ENCODE data around the gene OPCML. TPM values are rescaled to one million over a fixed set of nuclear protein-coding genes. Genes with fewer than 3 reads are reported as not detected.

Gene OPCML
- total RNA-seq: under 1 TPM in 1 of 2 donors, not detected in 1; under 0.01 TPM
- polyA plus RNA-seq: under 1 TPM in 1 of 2 donors, not detected in 1; 0.01 TPM

DNA sequence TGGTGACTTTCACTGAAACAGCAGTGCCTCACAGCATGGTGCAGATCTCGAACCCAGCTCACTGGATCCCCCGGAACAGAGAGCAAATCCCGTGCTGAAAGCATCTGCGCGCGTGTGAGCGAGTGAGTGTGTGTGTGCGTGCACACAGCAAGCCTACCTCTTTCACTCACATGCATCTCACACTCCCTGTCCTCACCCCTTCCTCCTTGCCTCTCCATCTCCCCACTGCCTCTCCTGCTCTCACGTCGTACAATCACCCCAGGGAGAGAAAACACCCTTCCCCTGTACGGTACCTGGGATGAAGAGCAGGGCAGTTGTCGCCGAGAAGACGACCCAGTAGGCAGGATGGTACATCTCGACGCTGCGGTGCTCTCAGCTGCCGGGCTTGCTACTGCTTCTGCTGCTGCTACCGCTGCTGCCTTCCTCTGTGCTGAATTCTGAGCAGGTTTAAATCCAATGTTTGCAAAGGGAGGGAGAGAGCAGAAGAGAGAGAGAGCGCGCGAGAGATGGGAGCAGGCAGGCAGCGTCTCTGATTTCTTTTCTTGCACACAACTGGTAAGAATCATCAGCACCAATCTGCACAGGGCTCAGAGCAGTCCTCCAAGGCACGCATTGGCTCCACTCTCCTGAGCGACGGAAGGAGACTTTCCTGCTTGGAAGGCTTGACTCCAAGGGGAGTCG is at the start of gene OPCML:
OPCML (minus strand) TSS at position 531 of the 681 bp plus-strand sequence.
- H3K36me3 ChIP-seq (ENCODE audit: control insufficient read depth in 4 of 4, insufficient read depth in 3 of 4, low read depth in 1 of 4, low read length in 3 of 4): no peaks in the 10 kb centered on the region
- no peak within 1 kb of the TSS for H3K27ac ChIP-seq (ENCODE audit: low read depth in 1 of 2, low read length in 2 of 2)
- no peaks in the 10 kb centered on the region for H3K9me3 ChIP-seq (ENCODE audit: control insufficient read depth in 4 of 4, low read length in 3 of 4)
- no peak within 1 kb of the TSS for H3K9ac ChIP-seq (ENCODE audit: low read depth in 1 of 2, low read length in 2 of 2)
- H3K4me3 ChIP-seq (ENCODE audit: low read depth in 1 of 3, low read length in 3 of 3): no peak within 1 kb of the TSS
- no peak for DNase-seq (ENCODE audit: low spot score)
- WGBS: 6% methylated on average over 27 of the region's 27 CpGs
- peaks cover 0 to 17% (median 6%) of the 10 kb centered on the region in 4 donors for H3K27me3 ChIP-seq (ENCODE audit: control insufficient read depth in 4 of 4, insufficient read depth in 4 of 4, low read length in 3 of 4)
- no peak for TF ChIP-seq FOXA2 (IDR thresholded peaks at IDR 0.05)
- TF ChIP-seq EGR1 (IDR thresholded peaks at IDR 0.05; ENCODE audit: low read depth in 2 of 2): no peak
- no peak for TF ChIP-seq HNF4A (conservative IDR thresholded peaks at IDR 0.05)
- TF ChIP-seq, protein P1, sequence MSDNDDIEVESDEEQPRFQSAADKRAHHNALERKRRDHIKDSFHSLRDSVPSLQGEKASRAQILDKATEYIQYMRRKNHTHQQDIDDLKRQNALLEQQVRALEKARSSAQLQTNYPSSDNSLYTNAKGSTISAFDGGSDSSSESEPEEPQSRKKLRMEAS (IDR thresholded peaks at IDR 0.05): no peak
- TF ChIP-seq SP1 (IDR thresholded peaks at IDR 0.05): no peak
- H3K4me1 ChIP-seq (ENCODE audit: control insufficient read depth in 4 of 4, insufficient read depth in 4 of 4, low read length in 3 of 4): peaks cover 0 to 2% (median 0%) of the 10 kb centered on the region in 4 donors

DNA sequence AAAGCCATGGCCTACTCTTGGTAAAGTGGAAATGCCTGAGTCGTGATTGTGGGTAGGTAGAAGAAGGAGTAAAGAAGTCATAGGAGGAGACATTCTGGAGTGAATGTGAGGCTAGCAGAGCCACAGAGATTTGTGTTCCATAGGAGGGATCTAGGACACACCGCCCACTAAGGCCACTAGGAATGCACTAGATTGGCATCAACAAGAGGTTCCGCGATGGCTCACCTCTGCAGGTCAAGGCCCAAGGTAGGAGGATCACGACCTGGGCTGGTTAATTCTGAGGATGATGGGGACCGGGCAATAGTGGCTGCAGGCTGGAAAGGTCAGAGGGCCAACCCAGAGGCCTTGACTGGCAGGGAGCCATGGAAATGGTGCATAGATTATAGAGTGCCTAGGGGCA is 48.8 kb upstream of the OPCML start:
- TF ChIP-seq ATF3 (IDR thresholded peaks at IDR 0.05): no peak
- no peak for TF ChIP-seq HNF4G (IDR thresholded peaks at IDR 0.05)
- TF ChIP-seq TAF1 (conservative IDR thresholded peaks at IDR 0.05): no peak
- TF ChIP-seq, protein P2, sequence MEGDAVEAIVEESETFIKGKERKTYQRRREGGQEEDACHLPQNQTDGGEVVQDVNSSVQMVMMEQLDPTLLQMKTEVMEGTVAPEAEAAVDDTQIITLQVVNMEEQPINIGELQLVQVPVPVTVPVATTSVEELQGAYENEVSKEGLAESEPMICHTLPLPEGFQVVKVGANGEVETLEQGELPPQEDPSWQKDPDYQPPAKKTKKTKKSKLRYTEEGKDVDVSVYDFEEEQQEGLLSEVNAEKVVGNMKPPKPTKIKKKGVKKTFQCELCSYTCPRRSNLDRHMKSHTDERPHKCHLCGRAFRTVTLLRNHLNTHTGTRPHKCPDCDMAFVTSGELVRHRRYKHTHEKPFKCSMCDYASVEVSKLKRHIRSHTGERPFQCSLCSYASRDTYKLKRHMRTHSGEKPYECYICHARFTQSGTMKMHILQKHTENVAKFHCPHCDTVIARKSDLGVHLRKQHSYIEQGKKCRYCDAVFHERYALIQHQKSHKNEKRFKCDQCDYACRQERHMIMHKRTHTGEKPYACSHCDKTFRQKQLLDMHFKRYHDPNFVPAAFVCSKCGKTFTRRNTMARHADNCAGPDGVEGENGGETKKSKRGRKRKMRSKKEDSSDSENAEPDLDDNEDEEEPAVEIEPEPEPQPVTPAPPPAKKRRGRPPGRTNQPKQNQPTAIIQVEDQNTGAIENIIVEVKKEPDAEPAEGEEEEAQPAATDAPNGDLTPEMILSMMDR (IDR thresholded peaks at IDR 0.05; ENCODE audit: low read depth, low read length, missing input control): no peak
- no peak for TF ChIP-seq GABPA (IDR thresholded peaks at IDR 0.05 in 1 of 2, conservative IDR thresholded peaks at IDR 0.05 in 1 of 2)
- TF ChIP-seq, protein P1 (IDR thresholded peaks at IDR 0.05): no peak
- TF ChIP-seq, protein P3, sequence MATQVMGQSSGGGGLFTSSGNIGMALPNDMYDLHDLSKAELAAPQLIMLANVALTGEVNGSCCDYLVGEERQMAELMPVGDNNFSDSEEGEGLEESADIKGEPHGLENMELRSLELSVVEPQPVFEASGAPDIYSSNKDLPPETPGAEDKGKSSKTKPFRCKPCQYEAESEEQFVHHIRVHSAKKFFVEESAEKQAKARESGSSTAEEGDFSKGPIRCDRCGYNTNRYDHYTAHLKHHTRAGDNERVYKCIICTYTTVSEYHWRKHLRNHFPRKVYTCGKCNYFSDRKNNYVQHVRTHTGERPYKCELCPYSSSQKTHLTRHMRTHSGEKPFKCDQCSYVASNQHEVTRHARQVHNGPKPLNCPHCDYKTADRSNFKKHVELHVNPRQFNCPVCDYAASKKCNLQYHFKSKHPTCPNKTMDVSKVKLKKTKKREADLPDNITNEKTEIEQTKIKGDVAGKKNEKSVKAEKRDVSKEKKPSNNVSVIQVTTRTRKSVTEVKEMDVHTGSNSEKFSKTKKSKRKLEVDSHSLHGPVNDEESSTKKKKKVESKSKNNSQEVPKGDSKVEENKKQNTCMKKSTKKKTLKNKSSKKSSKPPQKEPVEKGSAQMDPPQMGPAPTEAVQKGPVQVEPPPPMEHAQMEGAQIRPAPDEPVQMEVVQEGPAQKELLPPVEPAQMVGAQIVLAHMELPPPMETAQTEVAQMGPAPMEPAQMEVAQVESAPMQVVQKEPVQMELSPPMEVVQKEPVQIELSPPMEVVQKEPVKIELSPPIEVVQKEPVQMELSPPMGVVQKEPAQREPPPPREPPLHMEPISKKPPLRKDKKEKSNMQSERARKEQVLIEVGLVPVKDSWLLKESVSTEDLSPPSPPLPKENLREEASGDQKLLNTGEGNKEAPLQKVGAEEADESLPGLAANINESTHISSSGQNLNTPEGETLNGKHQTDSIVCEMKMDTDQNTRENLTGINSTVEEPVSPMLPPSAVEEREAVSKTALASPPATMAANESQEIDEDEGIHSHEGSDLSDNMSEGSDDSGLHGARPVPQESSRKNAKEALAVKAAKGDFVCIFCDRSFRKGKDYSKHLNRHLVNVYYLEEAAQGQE (IDR thresholded peaks at IDR 0.05): no peak
- TF ChIP-seq FOXA2 (IDR thresholded peaks at IDR 0.05): no peak
- TF ChIP-seq JUND (IDR thresholded peaks at IDR 0.05): no peak
- no peak for TF ChIP-seq YY1 (IDR thresholded peaks at IDR 0.05)
- no peak for TF ChIP-seq RXRA (IDR thresholded peaks at IDR 0.05)
- no peak for TF ChIP-seq SP1 (IDR thresholded peaks at IDR 0.05)
- no peak for TF ChIP-seq FOXA1 (IDR thresholded peaks at IDR 0.05)
- TF ChIP-seq HNF4A (conservative IDR thresholded peaks at IDR 0.05): no peak
- TF ChIP-seq ZBTB33 (IDR thresholded peaks at IDR 0.05): no peak
- TF ChIP-seq NR2F2 (IDR thresholded peaks at IDR 0.05): no peak
- no peak for TF ChIP-seq EGR1 (IDR thresholded peaks at IDR 0.05; ENCODE audit: low read depth in 2 of 2)
- H3K4me3 ChIP-seq (ENCODE audit: low read depth in 1 of 3, low read length in 3 of 3): no peak overlapping the region

More for the DNA sequence above, 48.8 kb upstream of the OPCML start:
- Histone ChIP-seq H3K9ac (ENCODE audit: low read depth in 1 of 2, low read length in 2 of 2) (no peak overlapping the region), H3K27me3 (ENCODE audit: control insufficient read depth in 4 of 4, insufficient read depth in 4 of 4, low read length in 3 of 4) (peaks cover 0 to 5% (median 0%) of the 10 kb centered on the region in 4 donors), H3K36me3 (ENCODE audit: control insufficient read depth in 4 of 4, insufficient read depth in 3 of 4, low read depth in 1 of 4, low read length in 3 of 4) (no peaks in the 10 kb centered on the region), H3K9me3 (ENCODE audit: control insufficient read depth in 4 of 4, low read length in 3 of 4) (peaks cover 0 to 1% (median 0%) of the 10 kb centered on the region in 4 donors), H3K4me1 (ENCODE audit: control insufficient read depth in 4 of 4, insufficient read depth in 4 of 4, low read length in 3 of 4) (no peaks in the 10 kb centered on the region), H3K27ac (ENCODE audit: low read depth in 1 of 2, low read length in 2 of 2) (no peak overlapping the region)
- 84% methylated on average over 6 of the region's 6 CpGs for WGBS
- no peak for DNase-seq (ENCODE audit: low spot score)
